HCT116 (cell line): Measurements from ENCODE around the gene C20orf96. TPM values are rescaled to one million over a fixed set of nuclear protein-coding genes. Genes with fewer than 3 reads are reported as not detected.

Experiments used
- ATAC-seq: fragments of 200-7000 bp; cut with Tn5 transposase; 2 replicates; pipeline ENCODE4 v1.9.1; 2020; ENCODE audit warnings: mild to moderate bottlenecking, moderate library complexity
- BruUV-seq: library from RNA; stranded (reverse); fragments of 400-500 nt; replicated peaks from 2 replicates; lab custom pipeline; 2021; lab: Mats Ljungman, UMichigan
- CTCF ChIA-PET: fragments of 300-600 bp; sonication (Branson Sonifier 250); formaldehyde crosslinking; loops from one replicate; lab custom pipeline; 2021; ENCODE audit warnings: antibody characterized with exemption; lab: Charles Lee
- POLR2A ChIA-PET: fragments of 300-600, 350-600 bp; sonication (Branson Sonifier 250); formaldehyde crosslinking; loops from one replicate; lab custom pipeline; 2021; ENCODE audit warnings: antibody characterized with exemption; lab: Charles Lee
- RAD21 ChIA-PET, 2 experiments: fragments of 300-600 bp; sonication (Branson Sonifier 250); formaldehyde crosslinking; loops; one replicate each; lab custom pipeline; 2023; ENCODE audit warnings: low total read pairs in 2 of 2; ENCODE audit not compliant: uncharacterized antibody in 2 of 2, unreplicated experiment in 2 of 2, low non-redundant PET in 1 of 2; lab: Charles Lee
- DNase-seq: peaks from one replicate; pipeline ENCODE4 v3.0.0-alpha.2; 2010; ENCODE audit warnings: low read depth, low spot score
- H2AFZ ChIP-seq: fragments of 200-600 bp; shearing (Covaris generic), sonication (generic); 2 replicates; pipeline ENCODE4 v1.6.1; 2017; ENCODE audit warnings: low read depth, mixed run types, mixed read lengths, antibody characterized with exemption, low read length; ENCODE audit not compliant: poor library complexity, severe bottlenecking
- H3K27ac ChIP-seq: 2 replicates; pipeline ENCODE4 v1.5.1; 2012; ENCODE audit warnings: low read depth, low read length
- H3K27me3 ChIP-seq: fragments of 200-600 bp; sonication (generic); 2 replicates; pipeline ENCODE4 v1.6.1; 2016; ENCODE audit warnings: mixed run types, low read length, mixed read lengths; ENCODE audit not compliant: insufficient read depth
- H3K36me3 ChIP-seq, 2 experiments: fragments of 200-500 bp in 1 of 2; fragments of 200-600 bp in 1 of 2; sonication (Bioruptor generic) in 1 of 2; sonication (generic) in 1 of 2; 2 replicates each; pipeline versions ENCODE4 v1.5.1 to v1.6.1; 2014 to 2016; ENCODE audit warnings: low read length in 2 of 2, inconsistent platforms in 1 of 2, mixed read lengths in 1 of 2, mixed run types in 1 of 2; ENCODE audit not compliant: insufficient read depth in 2 of 2, control insufficient read depth in 1 of 2
- H3K4me1 ChIP-seq, 2 experiments: fragments of 200-600 bp in 1 of 2; sonication (generic) in 1 of 2; 2 replicates each; pipeline versions ENCODE4 v1.5.1 to v1.6.1; 2012 to 2017; ENCODE audit warnings: low read length in 2 of 2, inconsistent platforms in 1 of 2, mild to moderate bottlenecking in 1 of 2, mixed read lengths in 1 of 2, mixed run types in 1 of 2, moderate library complexity in 1 of 2; ENCODE audit not compliant: insufficient read depth in 2 of 2, control insufficient read depth in 1 of 2
- H3K4me2 ChIP-seq: fragments of 200-600 bp; sonication (generic); 2 replicates; pipeline ENCODE4 v1.6.1; 2017; ENCODE audit warnings: mixed run types, low read length, mixed read lengths
- H3K4me3 ChIP-seq, 2 experiments: fragments of 200-600 bp in 1 of 2; sonication (generic) in 1 of 2; replicated peaks in 1 of 2; 2 replicates each; pipeline ENCODE4 v1.5.1; 2011 to 2016; ENCODE audit warnings: low read length in 2 of 2, control low read depth in 1 of 2, low read depth in 1 of 2, mild to moderate bottlenecking in 1 of 2, mixed read lengths in 1 of 2, mixed run types in 1 of 2
- H3K79me2 ChIP-seq: fragments of 200-600 bp; sonication (generic); 2 replicates; pipeline ENCODE4 v1.6.1; 2017; ENCODE audit warnings: mild to moderate bottlenecking, mixed run types, low read length, moderate library complexity, mixed read lengths; ENCODE audit not compliant: insufficient read depth
- H3K9ac ChIP-seq: fragments of 200-600 bp; sonication (generic); 2 replicates; pipeline ENCODE4 v1.6.1; 2016; ENCODE audit warnings: low read length, mixed read lengths
- H3K9me2 ChIP-seq: fragments of 200-600 bp; sonication (generic), shearing (Covaris generic); 2 replicates; pipeline ENCODE4 v1.6.1; 2017; ENCODE audit warnings: mixed run types, mild to moderate bottlenecking, moderate library complexity; ENCODE audit not compliant: insufficient read depth
- H3K9me3 ChIP-seq, 2 experiments: fragments of 200-500 bp in 1 of 2; fragments of 200-600 bp in 1 of 2; sonication (Bioruptor generic) in 1 of 2; sonication (generic) in 1 of 2; 2 replicates each; pipeline ENCODE4 v1.6.1; 2014 to 2017; ENCODE audit warnings: low read length in 2 of 2, mixed read lengths in 2 of 2, inconsistent platforms in 1 of 2, low read depth in 1 of 2, mild to moderate bottlenecking in 1 of 2, mixed run types in 1 of 2, moderate library complexity in 1 of 2; ENCODE audit not compliant: control insufficient read depth in 1 of 2, insufficient read depth in 1 of 2
- H4K20me1 ChIP-seq: fragments of 200-600 bp; sonication (generic), shearing (Covaris generic); 2 replicates; pipeline ENCODE4 v1.6.1; 2017; ENCODE audit warnings: mixed run types, mild to moderate bottlenecking, moderate library complexity; ENCODE audit not compliant: insufficient read depth
- CBX3 ChIP-seq: IDR thresholded peaks from 2 replicates; pipeline ENCODE4 v1.6.1; 2012; ENCODE audit warnings: low read depth
- CEBPB ChIP-seq: IDR thresholded peaks from 2 replicates; pipeline ENCODE4 v1.6.1; 2012; ENCODE audit warnings: low read depth
- CTCF ChIP-seq, 3 experiments: fragments of 200-600 bp in 1 of 3; sonication (generic) in 1 of 3; IDR thresholded peaks in 2 of 3; conservative IDR thresholded peaks in 1 of 3; 2 replicates each; pipeline ENCODE4 v1.5.1; 2012 to 2017; ENCODE audit warnings: low read depth in 2 of 3, low read length in 2 of 3, antibody characterized with exemption in 1 of 3, borderline replicate concordance in 1 of 3, control low read depth in 1 of 3, mild to moderate bottlenecking in 1 of 3, mixed read lengths in 1 of 3, mixed run types in 1 of 3, moderate library complexity in 1 of 3; ENCODE audit not compliant: insufficient read depth in 1 of 3
- ELF1 ChIP-seq: IDR thresholded peaks from 2 replicates; pipeline ENCODE4 v1.6.1; 2012; ENCODE audit warnings: low read depth, borderline replicate concordance
- EZH2 ChIP-seq: fragments of 200-600 bp; sonication (generic); IDR thresholded peaks from 2 replicates; pipeline ENCODE4 v1.6.1; 2017; ENCODE audit warnings: antibody characterized with exemption, mixed run types
- EZH2phosphoT487 ChIP-seq: fragments of 200-600 bp; IDR thresholded peaks from 2 replicates; pipeline ENCODE4 v1.6.1; 2018; ENCODE audit warnings: antibody characterized with exemption, borderline replicate concordance
- FOSL1 ChIP-seq: IDR thresholded peaks from 2 replicates; pipeline ENCODE4 v1.6.1; 2012; ENCODE audit warnings: low read depth
- JUND ChIP-seq: IDR thresholded peaks from 2 replicates; pipeline ENCODE4 v1.6.1; 2012
- MAX ChIP-seq: IDR thresholded peaks from 2 replicates; pipeline ENCODE4 v1.6.1; 2012
- SRF ChIP-seq: IDR thresholded peaks from 2 replicates; pipeline ENCODE4 v1.6.1; 2012; ENCODE audit warnings: low read depth
- ZFX ChIP-seq: fragments of 450-650 bp; IDR thresholded peaks from 2 replicates; pipeline ENCODE4 v1.6.1; 2017
- ZNF274 ChIP-seq: fragments of 200-500 bp; sonication (Bioruptor generic); IDR thresholded peaks from 2 replicates; pipeline ENCODE4 v1.6.1; 2014; ENCODE audit warnings: mild to moderate bottlenecking, low read depth, low read length, inconsistent platforms
- intact Hi-C: fragments of 100-400 bp; cut with micrococcal nuclease; formaldehyde crosslinking; loops from 2 replicates; pipeline ENCODE4 v1.10.0; 2022
- total RNA-seq: library from RNA; stranded (reverse); gene quantifications from one replicate; pipeline ENCODE4 v1.2.1, GENCODE V29; 2021; ENCODE audit not compliant: unreplicated experiment

Gene C20orf96
- total RNA-seq, 1 experiment from 2014 or later: 22.1 TPM

- TF ChIP-seq ZFX (no peak), ZNF274 (no peak), FOSL1 (no peak), SRF (no peak), MAX (no peak), CBX3 (no peak), JUND (no peak)
Measured at GRCh38 chr20:275791-276190, 14.8 kb downstream of the C20orf96 start (continued).

GRCh38 chr20:273884-274283 is 16.7 kb downstream of the C20orf96 start:
- BruUV-seq: no TSS peak

More at GRCh38 chr20:273884-274283, 16.7 kb downstream of the C20orf96 start:
- no peaks in the 10 kb centered on the region for H3K4me1 ChIP-seq
- no peak overlapping the region for H2AFZ ChIP-seq
- H3K9me3 ChIP-seq: no peaks in the 10 kb centered on the region
- H3K36me3 ChIP-seq: peaks cover 3 to 23% of the 10 kb centered on the region in 2 experiments; a peak in 2 of 4 replicates
- intact Hi-C loops: no loop called here
- no peak overlapping the region for H3K4me2 ChIP-seq
- H3K79me2 ChIP-seq: no peaks in the 10 kb centered on the region
- no peak for DNase-seq
- no peak overlapping the region for H3K27ac ChIP-seq
- H3K9me2 ChIP-seq: no peaks in the 10 kb centered on the region
- CTCF ChIA-PET: no interaction called here
- H3K27me3 ChIP-seq: no peaks in the 10 kb centered on the region
- TF ChIP-seq MAX (no peak), CEBPB (no peak), FOSL1 (no peak), CBX3 (no peak), EZH2 (no peak), ZFX (no peak), EZH2phosphoT487 (no peak), CTCF (IDR thresholded peaks at IDR 0.05 in 2 of 3, conservative IDR thresholded peaks at IDR 0.05 in 1 of 3; ENCODE audit: borderline replicate concordance in 1 of 3, insufficient read depth in 1 of 3, low read depth in 2 of 3, low read length in 2 of 3) (no peak), ZNF274 (no peak), ELF1 (no peak)
- no peaks in the 10 kb centered on the region for H4K20me1 ChIP-seq
- no peak overlapping the region for H3K4me3 ChIP-seq
- ATAC-seq: no peak
- H3K9ac ChIP-seq: no peak overlapping the region
- RAD21 ChIA-PET: no interaction called here
- POLR2A ChIA-PET: no interaction called here
